GM12872 (cell line): Measurements from ENCODE around the gene CIPC.

Source experiments
- TF ChIP-seq, protein P1 (sequence below): IDR thresholded peaks from 3 replicates; pipeline ENCODE4 v1.5.1; 2011; ENCODE audit warnings: low read depth, mild to moderate bottlenecking, low read length, moderate library complexity; ENCODE audit not compliant: insufficient read depth

Gene CIPC

GRCh38 chr14:77113644-77114043 lies 15.6 kb downstream of the CIPC start:
- TF ChIP-seq, protein P1, sequence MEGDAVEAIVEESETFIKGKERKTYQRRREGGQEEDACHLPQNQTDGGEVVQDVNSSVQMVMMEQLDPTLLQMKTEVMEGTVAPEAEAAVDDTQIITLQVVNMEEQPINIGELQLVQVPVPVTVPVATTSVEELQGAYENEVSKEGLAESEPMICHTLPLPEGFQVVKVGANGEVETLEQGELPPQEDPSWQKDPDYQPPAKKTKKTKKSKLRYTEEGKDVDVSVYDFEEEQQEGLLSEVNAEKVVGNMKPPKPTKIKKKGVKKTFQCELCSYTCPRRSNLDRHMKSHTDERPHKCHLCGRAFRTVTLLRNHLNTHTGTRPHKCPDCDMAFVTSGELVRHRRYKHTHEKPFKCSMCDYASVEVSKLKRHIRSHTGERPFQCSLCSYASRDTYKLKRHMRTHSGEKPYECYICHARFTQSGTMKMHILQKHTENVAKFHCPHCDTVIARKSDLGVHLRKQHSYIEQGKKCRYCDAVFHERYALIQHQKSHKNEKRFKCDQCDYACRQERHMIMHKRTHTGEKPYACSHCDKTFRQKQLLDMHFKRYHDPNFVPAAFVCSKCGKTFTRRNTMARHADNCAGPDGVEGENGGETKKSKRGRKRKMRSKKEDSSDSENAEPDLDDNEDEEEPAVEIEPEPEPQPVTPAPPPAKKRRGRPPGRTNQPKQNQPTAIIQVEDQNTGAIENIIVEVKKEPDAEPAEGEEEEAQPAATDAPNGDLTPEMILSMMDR, result no peak

- TF ChIP-seq, protein P1, result no peak
Measured at GRCh38 chr14:77114609-77115008, 16.6 kb downstream of the CIPC start.

- TF ChIP-seq, protein P1, result no peak
Measured at GRCh38 chr14:77116172-77116817, 18.2 kb downstream of the CIPC start.

GRCh38 chr14:77119851-77120250 lies 21.8 kb downstream of the CIPC start:
- TF ChIP-seq, protein P1, result no peak

GRCh38 chr14:77120771-77121743 lies 23.0 kb downstream of the CIPC start:
- TF ChIP-seq, protein P1, result no peak

DNA sequence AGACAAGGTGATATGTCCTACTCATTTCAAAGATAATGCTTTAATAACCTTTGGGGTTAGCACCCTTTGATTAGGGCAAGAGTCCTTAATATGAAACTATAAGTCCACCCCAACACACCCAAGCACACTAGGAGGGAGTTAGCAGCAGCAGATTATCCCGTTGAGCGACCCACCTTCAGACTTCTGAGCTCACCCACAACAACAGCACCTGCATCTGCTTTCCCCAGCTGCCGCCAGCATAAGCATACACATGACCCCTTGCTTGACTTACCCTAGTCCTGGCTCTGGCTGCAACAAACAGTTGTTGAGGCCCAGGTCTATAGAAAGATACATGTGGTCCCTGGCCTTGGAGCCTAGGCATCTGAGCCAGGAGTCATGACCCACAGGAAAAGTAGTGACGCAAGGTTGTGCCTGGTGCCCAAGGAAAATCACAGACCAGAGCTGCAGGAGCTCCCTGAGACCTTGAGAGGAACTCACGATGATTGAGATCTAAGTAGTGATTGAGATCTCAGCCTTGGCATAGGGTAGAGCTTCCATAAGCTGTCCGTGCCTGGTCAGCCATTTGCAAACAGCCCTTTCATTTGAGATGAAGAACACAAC lies 24.6 kb downstream of the CIPC start:
- TF ChIP-seq, protein P1, result no peak
